HG03354 (cell line): ENCODE data around the gene PTPA.

ENCODE experiments used
- ATAC-seq: cut with Tn5 transposase; IDR thresholded peaks from one replicate; pipeline ENCODE4 v1.9.1; 2021; ENCODE audit warnings: mild to moderate bottlenecking; ENCODE audit not compliant: unreplicated experiment, poor library complexity, severe bottlenecking

PTPA gene

DNA sequence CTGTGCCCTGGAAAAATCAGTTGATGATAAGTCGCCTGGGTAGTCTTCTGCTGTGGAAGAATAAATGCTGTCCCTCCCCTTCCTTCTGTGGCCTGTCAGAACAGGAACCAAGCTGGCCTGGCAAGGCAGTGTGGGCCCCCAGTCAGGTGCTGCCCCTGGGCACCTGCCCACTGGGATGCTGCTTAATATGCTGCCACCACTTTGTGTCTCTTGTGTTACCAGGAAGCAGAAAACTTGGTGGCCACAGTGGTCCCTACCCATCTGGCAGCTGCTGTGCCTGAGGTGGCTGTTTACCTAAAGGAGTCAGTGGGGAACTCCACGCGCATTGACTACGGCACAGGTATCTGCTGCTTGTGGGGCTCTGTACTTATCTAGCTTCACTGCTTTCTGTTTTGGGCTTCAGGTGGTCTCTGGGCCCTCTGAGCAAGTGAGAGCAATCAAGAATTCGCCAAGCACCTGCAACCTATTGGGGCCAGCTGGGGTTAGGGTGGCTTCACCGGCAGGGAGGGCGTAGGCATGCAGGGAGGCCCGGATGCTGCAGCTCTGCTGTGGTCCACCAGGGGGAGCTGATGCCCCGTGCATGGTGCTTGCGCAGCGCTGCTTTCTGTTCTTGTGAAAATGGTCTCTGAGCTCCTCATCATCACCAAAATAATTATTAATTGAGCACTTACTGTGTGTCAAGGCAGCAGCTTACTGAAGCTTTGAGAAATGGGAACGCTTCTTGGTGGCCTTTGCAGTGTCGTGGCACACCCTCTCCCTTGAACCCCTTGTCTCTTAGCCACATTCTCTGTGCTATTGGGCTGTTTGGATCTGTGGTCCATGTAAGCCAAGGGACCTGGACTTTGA, 20.3 kb downstream of the PTPA start:
- ATAC-seq: peak; percentile 75

GRCh38 chr9:129133082-129133481, 21.9 kb downstream of the PTPA start:
- no peak for ATAC-seq

GRCh38 chr9:129135476-129135875, 24.3 kb downstream of the PTPA start:
- ATAC-seq: no peak

DNA sequence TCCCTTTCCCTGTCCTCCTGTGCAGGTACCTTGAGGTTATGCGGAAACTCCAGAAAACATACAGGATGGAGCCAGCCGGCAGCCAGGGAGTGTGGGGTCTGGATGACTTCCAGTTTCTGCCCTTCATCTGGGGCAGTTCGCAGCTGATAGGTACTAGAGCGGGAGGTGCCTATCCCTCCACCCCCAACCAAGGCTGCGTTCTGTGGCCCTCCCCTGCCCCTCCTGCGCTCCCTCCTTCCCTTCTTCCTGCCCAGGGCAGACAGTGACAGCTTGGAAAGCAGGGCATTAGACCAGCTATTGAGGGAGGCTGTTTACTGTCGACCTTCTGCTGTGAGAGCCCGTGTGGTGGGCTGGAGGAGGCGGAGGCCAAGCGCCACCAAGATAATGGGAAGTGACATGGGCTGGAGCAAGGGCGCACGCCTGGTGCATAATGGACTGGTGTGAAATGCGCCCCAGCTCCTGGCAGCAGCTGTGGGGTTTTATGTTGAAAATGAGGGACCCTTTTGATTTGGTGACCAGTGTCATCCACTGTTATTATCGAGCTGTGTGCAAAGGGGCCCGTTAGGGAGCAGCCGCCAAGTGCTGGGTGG, 25.3 kb downstream of the PTPA start:
- no peak for ATAC-seq

GRCh38 chr9:129137292-129138143, 26.3 kb downstream of the PTPA start:
- no peak for ATAC-seq

DNA sequence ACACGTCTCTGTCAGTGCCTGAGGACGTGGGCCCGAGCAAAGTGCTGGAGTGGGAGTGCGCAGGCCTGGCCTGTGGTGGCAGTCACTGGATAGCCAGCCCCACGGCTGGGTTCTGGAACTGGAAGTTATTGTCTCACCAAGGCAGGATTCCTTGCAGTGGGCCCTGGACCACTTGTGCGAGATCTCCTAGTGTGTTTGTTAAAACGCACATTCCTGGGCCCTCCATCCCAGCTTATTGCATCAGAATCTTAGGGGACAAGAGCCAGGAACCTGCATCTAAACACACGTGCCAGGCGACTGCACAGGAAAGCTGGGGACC, 26.9 kb downstream of the PTPA start:
- no peak for ATAC-seq

- no peak for ATAC-seq
Measured at GRCh38 chr9:129138476-129139232, 27.4 kb downstream of the PTPA start.

- peak; percentile 37 for ATAC-seq
Measured at GRCh38 chr9:129139233-129139992, 28.2 kb downstream of the PTPA start.

DNA sequence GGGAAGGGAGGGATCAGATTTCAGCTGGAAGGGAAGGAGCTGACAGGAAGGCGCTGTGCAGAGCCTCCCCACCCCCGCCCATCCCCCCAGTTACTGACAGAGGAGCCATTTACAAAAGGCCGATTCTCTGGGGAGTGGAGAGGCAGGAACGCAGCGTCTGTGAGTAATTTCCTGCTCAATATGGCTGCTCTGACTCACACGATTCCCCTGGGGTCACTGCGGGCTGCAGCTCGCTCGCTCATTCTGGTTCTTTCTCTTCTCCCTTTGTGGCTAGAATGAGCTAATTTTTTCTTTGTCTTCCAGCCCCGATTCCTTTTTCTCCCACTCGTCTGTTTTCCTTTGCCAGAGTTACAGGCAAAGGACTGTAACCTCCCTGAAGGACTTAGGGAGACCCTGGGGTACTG, 28.8 kb downstream of the PTPA start:
- ATAC-seq: peak; percentile 61

DNA sequence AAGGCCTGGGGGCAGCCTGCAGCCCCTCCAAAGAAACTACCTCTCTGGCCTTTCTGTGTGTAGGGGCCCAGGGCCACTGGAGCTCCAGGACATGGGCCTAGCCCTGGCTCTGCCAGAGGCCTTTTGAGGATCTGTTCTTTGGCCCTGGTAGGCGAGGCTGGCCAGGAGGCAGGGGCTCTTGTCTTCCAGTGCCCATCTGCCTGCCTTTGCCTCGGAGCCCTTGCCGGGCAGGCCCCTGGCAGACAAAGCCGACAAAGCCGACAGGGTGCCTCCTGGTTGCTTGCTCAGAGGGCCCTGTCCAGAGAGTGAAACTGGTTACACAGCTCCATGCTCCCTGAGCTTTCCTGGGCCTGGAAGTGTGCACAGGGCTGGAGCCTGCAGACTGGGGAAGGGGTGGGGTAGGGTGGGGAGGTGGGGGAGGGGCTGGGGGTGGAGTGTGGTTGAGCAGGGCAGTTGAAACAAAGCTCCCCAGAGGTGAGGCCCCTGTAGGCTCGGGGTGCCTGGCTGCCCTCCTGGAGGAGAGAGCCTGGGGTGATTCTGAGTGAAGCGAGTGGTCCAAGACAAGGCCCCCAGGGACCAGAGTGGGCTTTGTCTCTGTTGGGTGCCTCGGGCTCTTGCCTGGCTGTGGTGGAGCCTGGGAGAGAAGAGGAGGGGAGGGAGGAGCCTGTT, 29.3 kb downstream of the PTPA start:
- ATAC-seq: peak; percentile 11

GRCh38 chr9:129141066-129142041, 30.1 kb downstream of the PTPA start:
- ATAC-seq: peak; percentile 45

DNA sequence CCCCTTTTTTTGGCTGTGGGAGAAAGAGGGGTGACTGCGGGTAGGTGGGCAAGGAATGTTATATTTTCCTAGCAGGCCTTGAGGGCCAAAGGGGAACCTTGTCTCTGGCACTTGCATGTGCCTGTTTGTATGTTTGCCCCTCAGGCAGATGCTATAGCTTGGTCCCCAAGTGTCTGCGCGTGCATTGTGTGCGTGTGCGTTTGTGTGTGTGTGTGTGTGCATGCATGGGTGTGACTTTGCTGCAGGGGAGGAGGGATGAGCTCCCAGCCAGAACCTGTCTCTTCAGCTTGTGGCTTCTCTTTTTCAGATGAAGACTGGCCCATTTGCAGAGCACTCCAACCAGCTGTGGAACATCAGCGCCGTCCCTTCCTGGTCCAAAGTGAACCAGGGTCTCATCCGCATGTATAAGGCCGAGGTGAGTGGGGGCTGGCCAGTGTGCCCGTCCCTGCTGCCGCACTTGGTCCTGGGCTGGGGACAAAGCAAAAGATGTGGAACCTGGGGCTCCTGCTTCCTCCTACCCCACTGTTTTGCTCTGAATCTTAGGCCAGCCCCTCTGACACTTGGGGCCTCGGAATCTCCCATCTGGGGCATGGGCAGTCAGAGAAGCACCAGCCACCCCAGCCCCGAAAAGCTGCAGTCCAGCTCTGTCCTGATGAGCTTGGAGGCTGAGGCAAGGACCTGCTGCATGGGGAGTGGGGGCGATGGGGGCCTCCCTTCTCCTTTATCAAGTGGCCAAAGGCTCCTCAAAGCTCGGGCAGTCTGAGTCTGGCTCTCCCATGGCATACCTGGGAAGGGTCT, 31.1 kb downstream of the PTPA start:
- ATAC-seq: no peak

DNA sequence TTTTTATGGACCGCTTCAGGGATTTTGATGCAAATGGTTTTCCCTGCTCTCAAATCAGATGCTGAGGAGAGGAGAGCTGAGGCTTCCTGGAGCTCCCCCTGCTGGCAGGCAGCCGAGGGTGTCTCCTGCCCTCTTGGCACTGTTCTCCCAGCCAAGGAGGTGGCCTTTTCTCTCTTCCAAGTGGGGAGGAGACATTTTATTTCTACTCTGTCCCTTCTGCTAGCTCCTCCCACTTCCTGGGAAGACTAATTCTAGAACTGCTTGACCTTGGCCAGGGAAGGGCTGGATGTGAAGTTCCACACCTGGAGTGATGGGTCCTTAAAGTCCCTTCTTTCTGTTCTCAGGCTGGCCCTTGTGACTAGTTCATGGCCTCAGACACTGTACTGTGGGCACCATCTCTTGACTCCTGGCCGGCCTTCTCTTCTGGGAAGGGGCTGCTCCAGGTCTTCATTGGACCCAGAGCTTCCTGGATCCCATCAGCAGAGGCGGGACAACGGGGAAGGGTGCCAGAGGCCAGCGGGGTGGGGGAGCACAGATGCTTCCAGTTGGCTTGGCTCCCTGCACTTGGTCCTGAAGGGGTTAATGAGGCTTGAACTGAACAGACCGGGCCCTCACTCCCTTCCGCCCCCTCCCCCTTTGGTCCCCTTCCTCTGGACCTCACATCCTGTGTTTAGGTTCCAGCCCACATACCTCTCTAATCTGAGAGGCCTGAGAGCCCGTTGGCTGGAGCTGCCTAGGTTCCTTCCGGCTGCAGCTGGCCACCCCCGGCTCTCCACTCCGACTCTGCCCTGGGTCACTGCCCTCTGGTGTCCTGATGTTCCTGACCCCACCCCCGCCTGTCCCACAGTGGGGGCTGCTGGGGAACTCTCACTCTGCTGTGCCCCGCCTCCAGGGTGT, 32.1 kb downstream of the PTPA start:
- no peak for ATAC-seq

- no peak for ATAC-seq
Measured at GRCh38 chr9:129145316-129145715, 34.1 kb downstream of the PTPA start.

- ATAC-seq: no peak
Measured at GRCh38 chr9:129145841-129146292, 34.7 kb downstream of the PTPA start.

GRCh38 chr9:129146441-129146941, 35.3 kb downstream of the PTPA start:
- ATAC-seq: no peak
